Measurements from ENCODE around the gene NT5C2.
"Not testable (repeated sequence)": the region's sequence is repeated elsewhere in the genome, so short reads cannot be mapped to it uniquely, and the experiment has no call there.

NT5C2 gene

DNA sequence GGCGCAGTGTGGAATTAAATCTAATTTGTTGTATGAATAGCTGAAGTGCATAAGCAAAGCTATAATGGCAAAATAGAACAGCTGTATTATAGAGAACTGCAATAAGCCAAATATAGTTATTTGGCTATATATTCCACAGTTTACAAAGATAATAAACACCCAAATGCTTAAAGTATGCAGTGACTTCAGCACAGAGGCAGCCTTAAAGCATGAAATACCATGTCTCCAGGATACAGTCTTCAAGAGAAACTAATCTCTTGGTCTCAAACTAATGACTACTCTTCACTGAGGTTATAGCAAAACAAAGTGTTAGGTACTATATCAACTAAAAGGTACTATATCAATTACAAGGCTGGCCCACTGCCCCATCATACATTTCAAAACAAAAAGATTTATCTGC, 48.0 kb downstream of the NT5C2 start:
- TF ChIP-seq, protein P1, sequence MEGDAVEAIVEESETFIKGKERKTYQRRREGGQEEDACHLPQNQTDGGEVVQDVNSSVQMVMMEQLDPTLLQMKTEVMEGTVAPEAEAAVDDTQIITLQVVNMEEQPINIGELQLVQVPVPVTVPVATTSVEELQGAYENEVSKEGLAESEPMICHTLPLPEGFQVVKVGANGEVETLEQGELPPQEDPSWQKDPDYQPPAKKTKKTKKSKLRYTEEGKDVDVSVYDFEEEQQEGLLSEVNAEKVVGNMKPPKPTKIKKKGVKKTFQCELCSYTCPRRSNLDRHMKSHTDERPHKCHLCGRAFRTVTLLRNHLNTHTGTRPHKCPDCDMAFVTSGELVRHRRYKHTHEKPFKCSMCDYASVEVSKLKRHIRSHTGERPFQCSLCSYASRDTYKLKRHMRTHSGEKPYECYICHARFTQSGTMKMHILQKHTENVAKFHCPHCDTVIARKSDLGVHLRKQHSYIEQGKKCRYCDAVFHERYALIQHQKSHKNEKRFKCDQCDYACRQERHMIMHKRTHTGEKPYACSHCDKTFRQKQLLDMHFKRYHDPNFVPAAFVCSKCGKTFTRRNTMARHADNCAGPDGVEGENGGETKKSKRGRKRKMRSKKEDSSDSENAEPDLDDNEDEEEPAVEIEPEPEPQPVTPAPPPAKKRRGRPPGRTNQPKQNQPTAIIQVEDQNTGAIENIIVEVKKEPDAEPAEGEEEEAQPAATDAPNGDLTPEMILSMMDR (conservative IDR thresholded peaks at IDR 0.05; ENCODE audit: control insufficient read depth, insufficient read depth, low read depth, low read length) = no peak
- DNase-seq (ENCODE audit: low read depth) = no peak
- no peak overlapping the region for H3K4me3 ChIP-seq (ENCODE audit: control insufficient read depth, low read depth, low read length)

GRCh38 chr10:103144041-103144440, 49.0 kb downstream of the NT5C2 start:
- no peak for DNase-seq (ENCODE audit: low read depth)
- H3K4me3 ChIP-seq (ENCODE audit: control insufficient read depth, low read depth, low read length) = no peak overlapping the region

DNA sequence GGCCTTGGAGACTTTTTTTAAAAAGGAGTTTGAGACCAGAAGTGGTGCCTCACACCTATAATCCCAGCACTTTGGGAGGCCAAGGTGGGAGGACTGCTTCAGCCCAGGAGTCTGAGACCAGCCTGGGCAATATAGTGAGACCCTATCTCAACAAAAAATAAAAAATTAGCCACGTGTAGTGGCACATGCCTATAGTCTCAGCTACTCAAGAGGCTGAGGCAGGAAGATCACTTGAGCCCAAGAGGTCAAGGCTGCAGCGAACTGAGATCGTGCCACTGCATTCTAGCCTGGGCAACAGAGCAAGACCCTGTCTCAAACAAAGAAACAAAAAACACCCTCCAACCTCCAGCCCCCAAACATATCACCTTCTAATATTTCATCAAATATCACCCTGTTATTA, 49.4 kb downstream of the NT5C2 start:
- H3K4me3 ChIP-seq (ENCODE audit: control insufficient read depth, low read depth, low read length); DNase-seq (ENCODE audit: low read depth): not testable (repeated sequence)

More at GRCh38 chr10:103144041-103144440, 49.0 kb downstream of the NT5C2 start:
- TF ChIP-seq, protein P1 (conservative IDR thresholded peaks at IDR 0.05; ENCODE audit: control insufficient read depth, insufficient read depth, low read depth, low read length) = no peak

- H3K4me3 ChIP-seq (ENCODE audit: control insufficient read depth, low read depth, low read length) = no peak overlapping the region
- TF ChIP-seq, protein P1 (conservative IDR thresholded peaks at IDR 0.05; ENCODE audit: control insufficient read depth, insufficient read depth, low read depth, low read length) = no peak
- DNase-seq (ENCODE audit: low read depth) = no peak
Observed at GRCh38 chr10:103141950-103142349, 51.1 kb downstream of the NT5C2 start.

- H3K4me3 ChIP-seq (ENCODE audit: control insufficient read depth, low read depth, low read length) = no peak overlapping the region
- DNase-seq (ENCODE audit: low read depth) = no peak
- TF ChIP-seq, protein P1 (conservative IDR thresholded peaks at IDR 0.05; ENCODE audit: control insufficient read depth, insufficient read depth, low read depth, low read length) = no peak
Observed at GRCh38 chr10:103140469-103140868, 52.6 kb downstream of the NT5C2 start.

DNA sequence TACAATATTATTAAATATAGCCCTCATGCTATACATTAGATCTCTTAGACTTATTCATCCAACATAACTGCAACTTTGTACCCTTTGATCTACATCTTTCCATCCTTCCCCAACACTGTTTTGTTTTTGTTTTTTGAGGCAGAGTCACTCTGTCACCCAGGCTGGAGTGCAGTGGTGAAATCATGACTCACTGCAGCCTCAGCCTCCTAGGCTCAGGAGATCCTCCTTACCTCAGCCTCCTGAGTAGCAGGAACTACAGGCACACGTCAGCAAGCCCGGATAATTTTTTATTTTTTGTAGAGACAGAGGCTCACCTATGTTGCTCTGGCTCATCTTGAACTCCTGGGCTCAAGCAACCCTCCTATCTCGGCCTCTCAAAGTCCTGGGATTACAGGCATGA, 53.3 kb downstream of the NT5C2 start:
- TF ChIP-seq, protein P1 (conservative IDR thresholded peaks at IDR 0.05; ENCODE audit: control insufficient read depth, insufficient read depth, low read depth, low read length) = no peak
- H3K4me3 ChIP-seq (ENCODE audit: control insufficient read depth, low read depth, low read length) = no peak overlapping the region
- peak; percentile 28 for DNase-seq (ENCODE audit: low read depth)

- DNase-seq (ENCODE audit: low read depth); H3K4me3 ChIP-seq (ENCODE audit: control insufficient read depth, low read depth, low read length): not testable (repeated sequence)
Observed at GRCh38 chr10:103135168-103135567, 57.9 kb downstream of the NT5C2 start.

GRCh38 chr10:103130910-103131309, 62.2 kb downstream of the NT5C2 start:
- TF ChIP-seq, protein P1 (conservative IDR thresholded peaks at IDR 0.05; ENCODE audit: control insufficient read depth, insufficient read depth, low read depth, low read length) = no peak
- no peak overlapping the region for H3K4me3 ChIP-seq (ENCODE audit: control insufficient read depth, low read depth, low read length)
- no peak for DNase-seq (ENCODE audit: low read depth)

DNA sequence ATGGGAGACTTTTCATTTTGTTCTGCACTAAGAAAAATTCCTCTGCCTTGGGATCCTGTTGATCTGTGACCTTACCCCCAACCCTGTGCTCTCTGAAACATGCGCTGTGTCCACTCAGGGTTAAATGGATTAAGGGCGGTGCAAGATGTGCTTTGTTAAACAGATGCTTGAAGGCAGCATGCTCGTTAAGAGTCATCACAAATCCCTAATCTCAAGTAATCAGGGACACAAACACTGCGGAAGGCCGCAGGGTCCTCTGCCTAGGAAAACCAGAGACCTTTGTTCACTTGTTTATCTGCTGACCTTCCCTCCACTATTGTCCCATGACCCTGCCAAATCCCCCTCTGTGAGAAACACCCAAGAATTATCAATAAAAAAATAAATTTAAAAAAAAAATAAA, 62.9 kb downstream of the NT5C2 start:
- DNase-seq (ENCODE audit: low read depth); H3K4me3 ChIP-seq (ENCODE audit: control insufficient read depth, low read depth, low read length): not testable (repeated sequence)
